Chondrocyte (in vitro differentiated cells): Measurements from ENCODE around the gene CFTR. TPM values are rescaled to one million over a fixed set of nuclear protein-coding genes. Genes with fewer than 3 reads are reported as not detected.

Source experiments
- DNase-seq: peaks from one replicate; pipeline ENCODE4 v3.0.0; 2021; ENCODE audit warnings: mixed read lengths, low spot score
- H3K27ac Mint-ChIP-seq: one replicate; pipeline ENCODE4 v1.8.0; 2021; ENCODE audit warnings: mild to moderate bottlenecking, moderate library complexity, mixed read lengths; ENCODE audit not compliant: unreplicated experiment
- H3K27me3 Mint-ChIP-seq: 2 replicates; pipeline ENCODE4 v1.8.0; 2021; ENCODE audit warnings: low read depth, mixed read lengths
- H3K36me3 Mint-ChIP-seq: 2 replicates; pipeline ENCODE4 v1.8.0; 2021; ENCODE audit warnings: low read depth, mixed read lengths
- H3K4me1 Mint-ChIP-seq: 2 replicates; pipeline ENCODE4 v1.8.0; 2021; ENCODE audit warnings: low read depth, mild to moderate bottlenecking, mixed read lengths
- H3K4me3 Mint-ChIP-seq: one replicate; pipeline ENCODE4 v1.8.0; 2021; ENCODE audit warnings: mild to moderate bottlenecking, moderate library complexity, mixed read lengths; ENCODE audit not compliant: unreplicated experiment
- H3K9me3 Mint-ChIP-seq: 2 replicates; pipeline ENCODE4 v1.8.0; 2021; ENCODE audit warnings: low read depth, mixed read lengths
- CTCF ChIP-seq: fragments of 200-600 bp; sonication (generic); IDR thresholded peaks from 2 replicates; pipeline ENCODE4 v1.5.0; 2021; ENCODE audit warnings: antibody characterized with exemption, mild to moderate bottlenecking, moderate library complexity
- total RNA-seq: library from RNA; stranded (reverse); gene quantifications from 3 replicates; pipeline ENCODE4 v1.2.1, GENCODE V29; 2021

CFTR gene
- total RNA-seq, 1 donor from 2014 or later: not detected

GRCh38 chr7:117683430-117684175 lies 203.8 kb downstream of the CFTR start:
- no peaks in the 10 kb centered on the region for H3K9me3 Mint-ChIP-seq
- H3K4me3 Mint-ChIP-seq: no peak overlapping the region
- DNase-seq: no peak
- no peaks in the 10 kb centered on the region for H3K36me3 Mint-ChIP-seq
- TF ChIP-seq CTCF: no peak
- no peak overlapping the region for H3K27ac Mint-ChIP-seq
- H3K4me1 Mint-ChIP-seq: no peaks in the 10 kb centered on the region
- H3K27me3 Mint-ChIP-seq: peaks cover 8% of the 10 kb centered on the region

- TF ChIP-seq CTCF: no peak
- DNase-seq: no peak
- Mint-ChIP-seq H3K4me1 (no peaks in the 10 kb centered on the region), H3K27me3 (peaks cover 13% of the 10 kb centered on the region), H3K9me3 (no peaks in the 10 kb centered on the region), H3K27ac (no peak overlapping the region), H3K36me3 (no peaks in the 10 kb centered on the region), H3K4me3 (no peak overlapping the region)
Observed at GRCh38 chr7:117685795-117686194, 206.0 kb downstream of the CFTR start.

GRCh38 chr7:117686311-117686935 lies 206.6 kb downstream of the CFTR start:
- H3K27ac Mint-ChIP-seq: no peak overlapping the region
- no peak overlapping the region for H3K4me3 Mint-ChIP-seq
- TF ChIP-seq CTCF: no peak
- H3K9me3 Mint-ChIP-seq: no peaks in the 10 kb centered on the region
- H3K27me3 Mint-ChIP-seq: peaks cover 13% of the 10 kb centered on the region
- H3K4me1 Mint-ChIP-seq: no peaks in the 10 kb centered on the region
- no peaks in the 10 kb centered on the region for H3K36me3 Mint-ChIP-seq
- DNase-seq: no peak

- no peak for TF ChIP-seq CTCF
- DNase-seq: no peak
- H3K27me3 Mint-ChIP-seq: peaks cover 9% of the 10 kb centered on the region
- H3K9me3 Mint-ChIP-seq: no peaks in the 10 kb centered on the region
- no peaks in the 10 kb centered on the region for H3K36me3 Mint-ChIP-seq
- H3K4me3 Mint-ChIP-seq: no peak overlapping the region
- H3K4me1 Mint-ChIP-seq: no peaks in the 10 kb centered on the region
- H3K27ac Mint-ChIP-seq: no peak overlapping the region
Observed at GRCh38 chr7:117688126-117688525, 208.3 kb downstream of the CFTR start.

GRCh38 chr7:117689406-117689805 lies 209.6 kb downstream of the CFTR start:
- no peak overlapping the region for H3K4me3 Mint-ChIP-seq
- no peak for DNase-seq
- H3K27me3 Mint-ChIP-seq: peaks cover 5% of the 10 kb centered on the region
- no peak overlapping the region for H3K27ac Mint-ChIP-seq
- no peaks in the 10 kb centered on the region for H3K36me3 Mint-ChIP-seq
- H3K4me1 Mint-ChIP-seq: no peaks in the 10 kb centered on the region
- TF ChIP-seq CTCF: no peak
- H3K9me3 Mint-ChIP-seq: no peaks in the 10 kb centered on the region
